Effector CD8-positive, alpha-beta T cell (primary cell): ENCODE data around the gene NCAM1.

Experiments used
- DNase-seq: peaks from one replicate; lab custom pipeline; 2025; lab: John Stamatoyannopoulos, UW

The NCAM1 gene

DNA sequence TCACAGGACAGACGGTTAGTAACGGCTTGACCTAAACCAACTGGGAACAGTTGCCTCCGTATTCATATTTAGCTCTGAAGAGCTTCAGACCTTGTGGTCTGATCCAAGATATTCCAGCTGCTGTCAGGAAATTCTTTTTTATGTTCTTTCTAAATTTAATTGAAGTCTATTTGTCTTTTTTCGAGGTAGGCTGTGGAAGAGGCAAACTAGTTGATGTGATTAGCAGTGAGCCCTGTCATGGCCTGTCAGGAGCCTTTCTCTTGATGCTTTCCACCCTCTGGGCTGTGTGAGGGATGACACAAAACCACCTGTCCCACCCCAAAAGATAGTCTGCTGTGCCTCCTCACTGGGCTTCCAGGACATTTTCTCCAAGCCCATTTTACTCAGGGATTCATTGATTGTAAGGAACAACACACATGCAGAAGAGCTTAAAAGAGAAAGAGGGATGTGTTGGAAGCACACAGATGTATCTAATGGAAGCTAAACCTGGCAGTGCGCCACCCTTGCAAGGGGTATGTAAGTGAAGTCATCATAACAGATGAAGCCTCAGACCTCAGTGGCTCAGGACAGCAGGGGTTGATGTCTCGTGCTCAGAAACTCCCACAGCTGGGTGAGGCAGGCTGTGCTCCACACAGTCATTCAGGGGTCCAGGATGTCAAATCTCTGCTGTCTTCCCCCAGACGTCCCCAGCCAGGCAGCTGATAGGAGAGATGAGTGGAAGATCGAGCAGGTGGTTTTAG is 170.0 kb downstream of the NCAM1 start:
- no peak for DNase-seq

DNA sequence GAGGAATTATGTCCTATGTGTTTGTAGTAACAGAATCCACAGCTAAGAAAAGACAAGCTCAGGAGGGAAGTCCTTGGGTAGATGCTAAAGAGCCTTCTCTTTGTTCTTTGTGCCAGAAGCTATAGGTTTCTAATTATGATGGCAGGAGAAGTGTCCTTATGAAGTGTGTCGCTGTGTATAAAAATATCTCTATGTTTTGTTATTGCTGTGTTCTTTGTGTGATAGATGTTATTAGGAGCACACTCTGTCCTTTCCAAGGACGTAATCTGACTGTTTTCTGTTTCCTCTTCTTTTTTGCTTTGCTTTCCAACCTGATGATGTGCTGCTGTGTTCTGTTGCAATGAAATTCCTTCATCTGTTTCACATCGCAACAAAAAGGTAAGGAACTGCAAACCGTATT is 171.9 kb downstream of the NCAM1 start:
- no peak for DNase-seq

DNA sequence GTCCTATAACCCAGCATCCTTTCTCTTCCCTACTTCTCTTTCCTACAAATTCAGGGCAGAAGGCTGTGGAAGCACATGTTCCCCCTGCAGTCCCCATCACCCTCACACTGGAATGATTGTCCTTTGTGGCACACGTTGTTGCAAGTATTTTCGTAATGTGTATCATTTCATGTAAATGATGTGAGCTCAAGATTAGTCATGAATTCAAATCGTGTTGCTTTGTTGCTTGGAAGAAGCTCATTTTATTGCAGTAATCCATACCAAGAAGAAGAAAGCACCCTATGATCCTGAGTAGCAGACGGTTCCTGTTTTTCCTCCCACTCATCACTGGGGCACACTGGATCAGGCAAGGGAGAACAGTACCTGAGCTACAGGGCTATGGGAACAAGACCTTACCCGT is 173.4 kb downstream of the NCAM1 start:
- no peak for DNase-seq

DNA sequence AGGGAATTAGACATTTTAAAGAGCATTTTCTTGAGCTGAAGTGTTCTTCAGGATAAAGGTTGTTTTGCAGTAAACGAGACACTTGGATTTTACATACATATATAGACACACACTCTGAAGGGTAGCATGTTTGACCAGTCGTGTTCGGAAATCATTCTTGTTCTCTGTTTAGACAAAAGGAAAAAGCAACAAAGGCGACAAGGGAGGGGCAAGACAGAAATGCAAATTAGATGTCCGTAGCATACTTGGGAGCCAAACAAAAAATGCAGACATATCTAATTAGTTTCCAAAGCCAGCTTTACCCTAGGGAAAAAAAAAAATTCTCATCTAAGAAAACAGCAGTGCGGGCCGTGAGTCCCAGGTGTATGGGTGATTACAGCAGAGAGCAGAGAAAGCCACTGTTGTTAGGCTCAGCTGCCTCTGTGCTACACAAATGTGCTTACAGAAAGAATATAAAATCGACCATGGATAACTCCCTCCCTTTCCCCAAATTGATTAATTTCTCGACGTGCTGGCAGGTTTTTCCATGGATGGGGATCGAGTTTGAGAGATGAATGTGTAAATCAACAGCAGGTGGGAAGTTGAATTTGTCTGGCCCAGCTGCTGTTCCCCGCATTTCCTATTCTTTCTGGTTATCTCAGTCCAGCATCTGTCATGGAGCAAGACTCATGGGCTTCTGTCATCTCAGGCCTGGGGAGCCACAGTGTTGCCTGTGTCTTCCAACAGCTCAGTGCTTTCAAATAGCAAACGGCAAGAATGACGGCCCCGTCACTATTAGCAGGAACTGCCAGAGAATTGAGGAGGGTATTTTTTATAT is 176.7 kb downstream of the NCAM1 start:
- no peak for DNase-seq

DNA sequence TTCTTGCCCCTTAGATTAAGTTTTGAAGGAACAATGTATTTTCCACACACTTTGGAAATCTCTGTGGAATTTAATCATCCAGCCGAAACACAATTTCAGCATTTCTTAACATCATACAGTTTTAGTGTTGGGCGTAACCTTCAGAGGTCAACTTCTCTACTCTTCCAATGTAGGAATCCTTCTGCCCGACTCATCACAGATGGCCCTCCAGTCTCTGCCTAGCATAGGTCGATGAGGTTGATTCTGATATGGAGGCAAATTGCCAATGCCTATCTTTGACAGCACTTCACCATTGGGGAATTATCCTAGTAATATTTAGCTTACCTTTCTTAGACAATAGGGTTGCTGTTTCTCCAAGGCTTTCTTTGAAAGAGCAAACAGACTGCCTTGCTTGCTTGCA is 177.5 kb downstream of the NCAM1 start:
- no peak for DNase-seq

DNA sequence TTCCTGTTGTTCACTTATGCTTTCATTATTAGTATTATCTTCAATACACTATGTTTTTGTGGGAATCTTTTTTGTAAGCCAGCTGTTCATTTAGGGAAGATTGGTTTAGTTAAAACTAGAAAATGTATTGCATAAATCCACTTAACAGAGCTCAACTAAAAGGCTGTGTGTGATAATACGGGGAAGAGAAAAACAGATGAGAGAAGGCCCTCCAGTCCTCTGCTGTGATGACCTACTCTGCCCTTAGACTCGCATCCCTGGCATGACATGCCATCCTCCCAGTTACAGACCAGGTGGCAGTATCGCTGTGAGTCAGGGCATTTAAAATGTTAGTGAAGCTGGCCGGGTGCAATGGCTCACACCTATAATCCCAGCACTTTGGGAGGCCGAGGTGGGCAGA is 179.8 kb downstream of the NCAM1 start:
- DNase-seq, result no peak

DNA sequence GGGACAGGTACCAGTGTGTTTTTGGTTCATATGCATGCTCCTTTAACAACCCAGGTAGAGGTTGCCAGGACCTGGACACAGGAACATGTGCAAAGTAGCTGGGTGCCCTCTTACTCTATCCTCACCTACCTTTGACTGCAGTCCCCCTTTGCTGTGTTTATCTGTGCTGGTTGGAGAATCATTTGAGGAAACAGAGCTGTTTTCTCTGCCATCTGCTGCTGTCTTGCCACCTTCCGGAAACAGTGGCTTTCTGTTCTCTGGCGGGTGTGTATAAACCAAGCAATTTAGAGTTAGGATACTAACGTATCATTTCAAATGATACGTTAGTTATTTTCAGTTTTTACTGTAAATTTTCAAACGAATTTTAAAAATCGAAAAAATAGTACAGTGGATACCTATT is 181.3 kb downstream of the NCAM1 start:
- DNase-seq, result no peak

DNA sequence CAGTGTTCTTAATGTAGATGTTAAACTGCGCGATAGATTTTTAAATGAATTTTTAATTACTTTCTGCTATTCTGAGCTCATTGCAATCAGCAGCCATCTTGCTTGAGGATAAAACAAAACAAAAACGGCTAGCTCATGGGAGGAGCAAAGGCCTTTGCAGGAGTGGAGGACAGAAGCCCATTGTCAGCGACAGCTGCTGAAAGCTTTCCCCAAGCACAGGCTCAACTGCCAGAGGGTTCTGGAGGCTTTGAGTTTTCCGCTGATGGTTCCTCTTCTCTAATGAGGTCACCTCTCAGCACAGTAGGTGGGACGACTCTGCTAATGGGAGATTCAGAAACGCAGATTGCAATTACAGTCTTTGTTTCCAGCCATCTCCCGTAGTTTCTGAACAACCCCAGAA is 186.0 kb downstream of the NCAM1 start:
- DNase-seq, result no peak

DNA sequence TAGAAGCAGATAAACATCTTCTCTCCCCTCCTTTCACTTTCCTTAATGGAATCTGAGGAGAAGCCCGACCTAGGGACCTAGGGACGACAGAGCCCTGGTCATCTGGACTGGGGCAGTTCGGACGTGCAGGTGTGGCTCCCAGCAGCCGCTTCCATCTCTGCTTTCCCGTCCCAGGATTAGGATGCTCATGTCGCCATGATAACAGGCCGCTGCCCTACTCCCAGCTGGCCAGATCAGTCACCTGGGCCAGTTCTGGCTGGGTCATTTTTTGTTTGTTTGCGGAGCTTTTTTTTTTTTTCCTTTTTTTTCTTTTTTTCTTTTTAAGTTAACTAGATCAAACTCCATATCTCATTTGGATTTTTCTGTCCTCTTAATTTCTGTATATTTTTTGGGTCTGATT is 186.9 kb downstream of the NCAM1 start:
- DNase-seq, result no peak

DNA sequence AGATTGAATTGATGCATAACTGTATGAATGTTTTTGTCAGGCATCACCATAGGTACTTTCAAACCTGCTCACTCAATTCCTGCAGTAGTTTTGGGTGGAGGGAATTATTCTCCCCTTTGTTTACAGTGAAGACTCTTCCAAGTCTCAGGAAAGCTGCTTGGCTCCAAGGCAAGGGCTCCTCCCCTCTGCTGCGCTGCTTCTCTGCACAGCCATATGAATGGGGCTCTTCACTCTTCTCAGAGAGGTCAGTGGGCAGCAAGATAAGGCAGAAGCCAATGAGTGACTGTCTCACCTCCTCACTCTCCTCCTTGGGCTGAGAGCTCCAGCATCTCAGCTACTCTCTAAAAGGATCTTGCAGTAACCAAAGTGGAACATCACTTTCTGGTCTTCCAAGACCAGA is 187.4 kb downstream of the NCAM1 start:
- DNase-seq, result no peak

DNA sequence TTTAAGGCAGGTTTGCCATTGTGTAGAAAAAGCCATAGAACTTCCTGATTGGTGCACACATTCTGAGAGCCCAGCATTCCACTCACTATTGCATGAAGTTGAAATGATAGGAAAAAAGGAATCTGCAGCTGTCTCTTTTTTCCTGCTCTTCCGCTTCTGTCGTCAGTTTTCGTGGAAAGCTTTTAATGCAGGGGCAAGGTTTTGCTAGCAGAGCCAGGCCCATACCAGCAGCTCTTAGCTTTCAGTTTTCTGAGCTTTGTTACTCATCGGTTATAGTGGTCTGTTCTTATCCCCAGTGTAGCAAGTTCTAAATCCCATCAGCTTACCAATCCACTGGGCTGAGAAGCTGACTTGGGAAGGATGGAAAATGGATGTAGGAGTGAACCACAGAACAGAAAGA is 190.3 kb downstream of the NCAM1 start:
- no peak for DNase-seq

DNA sequence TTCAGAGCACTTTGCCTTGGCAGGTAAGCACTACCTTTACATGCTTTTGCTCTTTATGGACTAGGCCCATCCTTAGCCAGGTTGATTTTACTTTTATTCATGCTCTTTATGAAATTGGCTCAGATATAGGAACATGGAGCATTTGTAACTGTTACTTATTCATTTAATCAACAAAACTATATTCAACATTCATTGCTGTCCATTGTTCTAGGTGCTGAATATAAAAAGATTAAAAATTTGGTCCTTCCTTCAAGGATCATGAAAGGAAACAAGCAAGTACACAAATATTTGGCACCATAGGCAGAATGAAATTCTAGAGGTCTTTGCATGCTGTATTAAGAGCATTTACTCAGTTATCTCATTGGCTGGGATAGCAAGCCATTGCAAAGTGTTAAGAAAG is 191.3 kb downstream of the NCAM1 start:
- no peak for DNase-seq

DNA sequence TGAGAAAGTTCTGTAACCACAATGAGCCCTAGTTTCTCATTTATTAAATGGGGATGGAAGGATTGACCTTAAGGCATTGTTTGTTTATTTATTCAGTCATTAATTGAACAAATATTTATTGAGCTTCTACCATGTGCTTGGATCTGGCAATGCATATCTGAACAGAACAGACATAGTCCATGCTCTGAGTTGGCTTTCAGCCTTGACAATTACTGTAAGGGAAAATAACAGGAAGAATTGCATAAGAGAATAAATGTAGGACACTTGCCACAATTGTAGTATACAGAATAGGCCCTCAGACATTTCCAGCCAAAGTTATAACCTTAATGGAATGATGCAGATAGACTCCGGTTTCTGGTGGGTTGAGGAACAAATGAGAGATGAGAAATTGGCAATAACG is 192.6 kb downstream of the NCAM1 start:
- DNase-seq, result no peak

DNA sequence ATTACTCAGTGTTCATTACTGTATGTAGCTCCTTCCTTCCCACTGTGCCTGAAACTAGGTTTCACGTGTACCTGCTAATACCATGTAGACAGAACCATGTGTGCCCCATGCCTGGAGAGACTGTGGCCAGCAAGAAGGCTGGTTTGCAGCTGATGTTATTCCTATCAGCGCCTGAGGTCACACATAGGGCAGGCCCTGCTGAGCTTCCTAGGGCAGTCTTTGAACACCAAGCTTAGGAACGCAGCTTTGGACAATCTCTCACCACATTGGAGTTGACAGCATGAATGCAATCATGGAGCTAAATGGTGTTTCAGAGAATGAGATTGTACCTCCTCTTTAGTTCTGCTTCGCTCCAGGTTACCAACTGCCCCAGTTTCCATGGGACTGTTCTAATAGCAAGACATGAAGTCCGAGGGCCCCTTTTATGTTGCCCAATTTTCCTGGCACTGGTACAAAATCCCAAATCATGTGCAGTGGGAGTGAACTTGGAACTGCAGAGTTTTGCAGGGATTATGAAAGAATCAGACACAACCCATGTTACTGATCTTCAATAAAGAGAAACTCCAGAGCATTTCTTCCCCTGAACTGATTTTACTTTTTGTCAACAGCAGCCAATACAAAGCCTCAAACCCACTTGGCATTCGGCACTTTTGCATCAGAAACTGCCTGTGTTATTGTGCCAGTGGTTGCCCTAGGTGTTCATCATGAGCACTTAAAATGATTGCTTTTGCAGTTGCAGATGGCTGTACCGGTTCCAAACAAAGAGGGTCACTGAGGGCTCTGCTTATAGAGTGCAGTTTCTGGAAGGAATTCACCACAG is 199.0 kb downstream of the NCAM1 start:
- no peak for DNase-seq

DNA sequence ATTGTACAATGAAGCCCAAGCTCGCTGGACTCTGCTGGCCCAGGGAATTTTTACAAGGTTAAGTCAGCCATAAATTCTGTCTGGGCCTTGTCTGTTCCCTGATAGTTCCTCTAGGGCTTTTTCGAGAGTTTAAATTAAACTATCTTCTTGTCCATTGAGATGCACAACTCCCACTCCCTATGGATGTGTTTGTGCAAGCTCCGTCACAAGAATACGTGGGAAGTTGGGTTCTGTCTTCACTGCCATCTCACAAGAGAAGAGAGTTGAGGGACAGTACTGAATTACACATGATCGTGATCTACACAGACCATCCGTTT is 199.5 kb downstream of the NCAM1 start:
- no peak for DNase-seq

DNA sequence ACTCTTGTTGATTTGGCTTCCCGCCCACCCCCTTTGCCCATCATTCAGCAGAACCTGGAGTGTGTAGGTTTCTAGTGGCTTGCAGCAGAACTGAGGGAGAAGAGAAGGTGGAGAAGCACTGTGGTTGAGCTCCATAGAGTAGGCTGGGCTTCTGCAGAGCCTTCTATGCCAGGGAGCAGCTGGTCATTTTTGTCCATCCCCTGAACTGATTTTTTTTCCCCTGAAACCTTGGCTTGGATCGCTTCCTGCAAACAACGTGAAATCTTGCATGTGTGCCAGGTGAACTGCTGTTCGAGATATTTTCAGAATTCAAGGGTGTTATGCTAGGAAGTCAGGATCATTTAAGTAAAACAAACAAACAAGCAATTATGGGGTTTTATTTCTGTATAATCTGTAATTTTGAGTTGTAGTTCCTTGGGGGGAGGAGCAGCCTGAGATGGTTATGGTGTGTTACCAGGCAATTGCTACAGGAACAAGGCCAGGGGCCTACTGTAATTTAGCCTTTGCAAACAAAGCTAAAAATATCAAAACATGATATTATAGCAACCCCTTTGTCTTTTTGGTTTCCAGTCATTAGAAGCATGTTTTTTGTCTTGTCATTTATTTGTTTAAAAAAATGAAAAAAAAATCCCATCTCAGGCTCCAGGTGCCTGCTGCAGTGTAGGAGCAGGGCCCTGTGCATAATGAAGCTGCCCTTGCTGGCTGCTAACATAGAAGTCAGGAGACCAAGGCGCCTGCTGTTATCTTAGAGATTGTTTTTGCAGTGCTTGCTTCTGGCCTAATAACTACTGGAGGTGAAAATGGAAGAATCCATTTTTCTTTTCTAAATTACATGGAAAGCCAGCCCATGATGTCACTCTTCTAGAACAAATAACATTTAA is 200.7 kb downstream of the NCAM1 start:
- no peak for DNase-seq

DNA sequence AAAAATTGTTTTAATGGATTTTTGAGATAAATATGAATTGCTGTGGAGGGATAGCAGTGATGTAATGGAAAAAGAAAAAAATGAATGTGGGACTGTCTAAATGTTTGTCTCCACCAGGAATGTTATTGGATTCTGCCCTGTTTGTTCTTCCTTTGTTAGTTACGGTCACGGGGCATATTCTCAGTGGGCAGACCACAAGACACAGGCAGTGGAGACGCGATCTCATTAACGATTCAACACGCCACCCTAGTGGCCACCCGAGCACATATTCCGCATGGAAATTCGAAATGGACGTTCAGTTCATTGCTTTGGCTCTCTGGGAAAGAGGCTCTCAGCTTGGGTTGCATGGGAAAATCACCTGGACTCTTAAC is 201.4 kb downstream of the NCAM1 start:
- no peak for DNase-seq

DNA sequence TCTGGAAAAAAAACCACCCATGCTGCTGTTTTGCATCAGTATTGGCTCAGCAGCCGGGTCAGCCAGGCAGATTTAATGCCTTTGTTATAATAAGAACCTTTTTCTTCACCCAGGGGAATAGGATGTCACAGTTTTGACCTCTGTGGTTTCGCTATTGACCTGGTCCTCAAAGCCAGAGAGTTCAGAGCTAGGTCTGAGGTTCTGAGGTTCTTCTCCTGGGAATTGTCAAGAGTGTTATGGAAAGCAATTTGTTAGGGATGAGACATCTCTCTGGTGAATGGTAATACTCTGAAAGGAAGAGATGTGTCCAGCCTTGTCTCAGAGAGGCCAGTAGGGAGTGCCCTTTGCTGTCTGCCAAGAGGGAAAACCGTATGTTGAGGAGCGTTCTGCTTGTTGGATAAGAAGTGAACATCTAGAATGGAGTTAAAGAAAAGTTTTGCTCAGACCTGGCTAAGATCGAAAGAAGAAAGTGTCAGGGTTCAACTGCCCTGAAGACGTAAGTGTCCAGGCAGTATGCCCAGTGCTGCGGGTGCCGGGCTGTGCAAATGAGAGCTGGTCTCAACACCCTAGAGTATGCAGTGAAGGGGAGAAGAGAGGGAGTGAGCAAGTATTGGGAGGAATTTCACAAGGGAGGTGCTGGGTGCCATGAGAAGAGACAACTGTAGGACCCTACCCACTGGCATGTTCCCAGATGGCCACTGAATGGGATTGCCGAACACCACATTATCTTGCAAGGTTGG is 202.2 kb downstream of the NCAM1 start:
- DNase-seq, result no peak

DNA sequence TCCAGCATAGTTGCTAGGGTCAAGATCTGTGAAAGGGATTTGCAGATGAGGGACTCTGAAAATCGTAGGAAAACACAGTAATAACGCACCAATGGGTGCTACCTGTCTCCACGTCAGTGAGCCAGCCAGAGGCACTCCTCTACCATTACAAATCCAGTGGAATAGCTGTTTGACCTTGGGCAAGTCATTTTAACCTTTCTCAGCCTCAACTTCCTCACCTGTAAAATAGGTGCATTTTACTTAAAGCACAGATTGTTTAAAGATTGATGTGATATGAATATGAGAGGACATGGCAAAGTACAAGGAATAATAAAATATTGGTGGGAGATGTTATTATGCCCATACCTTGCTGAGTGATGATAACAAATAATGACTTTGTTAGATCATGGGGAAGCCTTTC is 205.1 kb downstream of the NCAM1 start:
- no peak for DNase-seq

DNA sequence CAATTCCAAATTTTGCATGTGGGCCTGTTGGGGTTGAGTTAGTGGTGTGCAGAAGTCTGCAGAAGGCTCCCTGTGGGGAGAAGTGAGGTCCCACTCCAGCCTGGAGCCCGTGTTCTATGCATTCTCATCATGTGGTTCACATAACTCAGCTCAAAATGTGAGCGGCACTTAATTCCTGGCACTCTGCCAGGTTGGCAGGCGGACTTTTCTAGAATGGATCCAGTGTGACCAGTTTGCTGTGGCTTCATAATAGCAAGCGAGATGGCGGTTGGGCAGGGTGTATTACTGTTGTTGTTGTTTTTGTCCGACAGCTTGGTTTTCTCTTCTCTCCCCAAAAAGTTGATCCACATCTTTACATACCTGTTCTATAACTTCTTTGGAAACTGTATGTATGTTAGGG is 206.4 kb downstream of the NCAM1 start:
- DNase-seq, result no peak
